Tibial nerve (tissue), 4 donors: Measurements from ENCODE around the gene PHYKPL. TPM values are rescaled to one million over a fixed set of nuclear protein-coding genes. Genes with fewer than 3 reads are reported as not detected.

Source experiments
- DNase-seq, 2 donors: peaks; one replicate each; pipeline ENCODE4 v3.0.0-alpha.2; 2019; ENCODE audit warnings: low spot score in 2 of 2
- H3K27ac ChIP-seq, 4 donors: fragments of 200-600 bp; sonication (generic) in 3 of 4; one replicate each; pipeline ENCODE4 v1.5.1; 2017 to 2019; ENCODE audit warnings: mild to moderate bottlenecking in 1 of 4
- H3K27me3 ChIP-seq, 2 donors: fragments of 200-600 bp; sonication (generic) in 1 of 2; one replicate each; pipeline versions ENCODE4 v1.5.1 to v1.6.0; 2017 to 2019
- H3K36me3 ChIP-seq, 3 donors: fragments of 200-600 bp; sonication (generic); one replicate each; pipeline ENCODE4 v1.5.1; 2018 to 2019
- H3K4me1 ChIP-seq, 4 donors: fragments of 200-600 bp; sonication (generic) in 3 of 4; one replicate each; pipeline ENCODE4 v1.5.1; 2017 to 2019
- H3K4me3 ChIP-seq, 4 donors: fragments of 200-600 bp; sonication (generic) in 3 of 4; one replicate each; pipeline ENCODE4 v1.5.1; 2017 to 2019; ENCODE audit warnings: mild to moderate bottlenecking in 1 of 4, moderate library complexity in 1 of 4
- H3K9me3 ChIP-seq, 4 donors: fragments of 200-600 bp; sonication (generic) in 3 of 4; one replicate each; pipeline ENCODE4 v1.5.1; 2017 to 2019
- CTCF ChIP-seq, 5 experiments: fragments of 200-600 bp in 3 of 5; fragments of 450-650 bp in 2 of 5; sonication (generic) in 3 of 5; IDR thresholded peaks; one replicate each; pipeline ENCODE4 v1.5.1; 2016 to 2019; ENCODE audit warnings: antibody characterized with exemption in 5 of 5, mild to moderate bottlenecking in 3 of 5, moderate library complexity in 2 of 5
- EP300 ChIP-seq, 2 donors: sonication (generic); formaldehyde crosslinking; IDR thresholded peaks; one replicate each; pipeline ENCODE4 v1.6.1; 2017; ENCODE audit warnings: antibody characterized with exemption in 2 of 2, mild to moderate bottlenecking in 1 of 2
- POLR2A ChIP-seq, 2 donors: fragments of 450-650 bp; IDR thresholded peaks; one replicate each; pipeline ENCODE4 v1.6.1; 2017; ENCODE audit warnings: antibody characterized with exemption in 2 of 2, mild to moderate bottlenecking in 2 of 2, moderate library complexity in 2 of 2
- WGBS, 2 donors: methylation state at CpG; one replicate each; pipeline ENCODE4 v1.1.5; 2018; 5-methylcytosine and 5-hydroxymethylcytosine counted together
- total RNA-seq, 4 donors: library from RNA; depleted of rRNA; stranded (reverse); fragments of >200 nt; gene quantifications; one replicate each; pipeline ENCODE4 v1.1.0, GENCODE V29; 2016

Gene PHYKPL
- total RNA-seq, 4 donors from 2014 or later: 77.2 to 121 (median 97.1) TPM

- 72 to 95% methylated on average over 4 of the region's 4 CpGs for WGBS, 2 donors
- peaks cover 0 to 93% (median 0%) of the 10 kb centered on the region in 3 donors for H3K36me3 ChIP-seq
- DNase-seq: no peak
Observed at GRCh38 chr5:178227138-178227659, 5.4 kb downstream of the PHYKPL start.

GRCh38 chr5:178225174-178225573, 7.4 kb downstream of the PHYKPL start:
- TF ChIP-seq CTCF (IDR thresholded peaks at IDR 0.05) (no peak), POLR2A (IDR thresholded peaks at IDR 0.05) (no peak)
- no peak for DNase-seq
- Histone ChIP-seq H3K4me3 (no peak overlapping the region), H3K4me1 (peaks cover 0 to 18% (median 5%) of the 10 kb centered on the region in 4 donors), H3K9me3 (peaks cover 0 to 4% (median 0%) of the 10 kb centered on the region in 4 donors), H3K36me3 (peaks cover 0 to 100% (median 6%) of the 10 kb centered on the region in 3 donors), H3K27me3 (no peaks in the 10 kb centered on the region), H3K27ac (peak overlapping the region in 1 of 4 donors; percentile 53)
- WGBS, 2 donors: 73 to 88% methylated on average over 4 to 6 of the region's 6 CpGs

More at GRCh38 chr5:178227138-178227659, 5.4 kb downstream of the PHYKPL start:
- Histone ChIP-seq H3K4me3 (no peak overlapping the region), H3K9me3 (peaks cover 0 to 4% (median 0%) of the 10 kb centered on the region in 4 donors), H3K4me1 (peaks cover 0 to 36% (median 22%) of the 10 kb centered on the region in 4 donors), H3K27ac (peak overlapping the region in 1 of 4 donors; percentile 45), H3K27me3 (no peaks in the 10 kb centered on the region)
- TF ChIP-seq POLR2A (IDR thresholded peaks at IDR 0.05) (no peak), EP300 (IDR thresholded peaks at IDR 0.05) (no peak), CTCF (IDR thresholded peaks at IDR 0.05) (no peak)

- Histone ChIP-seq H3K27me3 (no peaks in the 10 kb centered on the region), H3K27ac (no peak overlapping the region), H3K4me3 (no peak overlapping the region), H3K4me1 (peaks cover 0 to 11% (median 0%) of the 10 kb centered on the region in 4 donors), H3K36me3 (peaks cover 0 to 100% (median 6%) of the 10 kb centered on the region in 3 donors), H3K9me3 (peaks cover 0 to 4% (median 0%) of the 10 kb centered on the region in 4 donors)
- TF ChIP-seq POLR2A (IDR thresholded peaks at IDR 0.05): no peak
- no peak for TF ChIP-seq EP300 (IDR thresholded peaks at IDR 0.05)
- no peak for TF ChIP-seq CTCF (IDR thresholded peaks at IDR 0.05)
- 86 to 92% methylated on average over 15 to 17 of the region's 17 CpGs for WGBS, 2 donors
- DNase-seq: no peak
Observed at GRCh38 chr5:178224403-178224802, 8.2 kb downstream of the PHYKPL start.

- Histone ChIP-seq H3K36me3 (peaks cover 0 to 99% (median 6%) of the 10 kb centered on the region in 3 donors), H3K4me3 (no peak overlapping the region), H3K27me3 (no peaks in the 10 kb centered on the region), H3K9me3 (peaks cover 0 to 4% (median 0%) of the 10 kb centered on the region in 4 donors), H3K4me1 (peaks cover 0 to 11% (median 0%) of the 10 kb centered on the region in 4 donors), H3K27ac (no peak overlapping the region)
- DNase-seq: no peak
- TF ChIP-seq EP300 (IDR thresholded peaks at IDR 0.05) (no peak), POLR2A (IDR thresholded peaks at IDR 0.05) (no peak), CTCF (IDR thresholded peaks at IDR 0.05) (no peak)
- 39 to 67% methylated on average over 12 of the region's 13 CpGs for WGBS, 2 donors
Observed at GRCh38 chr5:178223828-178224335, 8.7 kb downstream of the PHYKPL start.

- DNase-seq: no peak
- Histone ChIP-seq H3K27ac (no peak overlapping the region), H3K27me3 (no peaks in the 10 kb centered on the region), H3K9me3 (peaks cover 0 to 4% (median 0%) of the 10 kb centered on the region in 4 donors), H3K36me3 (peaks cover 0 to 98% (median 6%) of the 10 kb centered on the region in 3 donors), H3K4me1 (peaks cover 0 to 11% (median 0%) of the 10 kb centered on the region in 4 donors), H3K4me3 (no peak overlapping the region)
- WGBS, 2 donors: 79 to 83% methylated on average over 5 of the region's 5 CpGs
- no peak for TF ChIP-seq POLR2A (IDR thresholded peaks at IDR 0.05)
- TF ChIP-seq CTCF (IDR thresholded peaks at IDR 0.05): no peak
- TF ChIP-seq EP300 (IDR thresholded peaks at IDR 0.05): no peak
Observed at GRCh38 chr5:178223196-178223773, 9.3 kb downstream of the PHYKPL start.
